ENCODE measurements around the gene TRA2A.

DNA sequence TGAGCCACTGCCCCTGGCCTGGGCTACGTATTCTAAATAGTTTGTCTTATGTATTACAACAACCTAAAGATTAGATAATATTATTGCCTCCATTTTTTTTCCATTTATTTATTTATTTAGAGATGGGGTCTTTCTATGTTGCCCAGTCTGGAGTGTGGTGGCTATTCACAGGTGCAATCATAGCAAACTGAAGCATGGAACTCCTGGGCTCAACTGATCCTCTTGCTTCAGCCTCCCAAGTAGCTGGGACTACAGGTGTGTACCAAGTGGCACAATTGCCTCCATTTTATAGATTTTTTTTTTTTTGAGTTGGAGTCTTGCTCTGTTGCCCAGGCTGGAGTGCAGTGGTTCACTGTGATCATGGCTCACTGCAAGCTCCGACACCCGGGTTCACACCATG lies 6.5 kb upstream of the TRA2A start:
- TF ChIP-seq SP1 (IDR thresholded peaks at IDR 0.05; ENCODE audit: low read depth, low read length) (no peak), TAF1 (IDR thresholded peaks at IDR 0.05; ENCODE audit: borderline replicate concordance, low read depth, low read length) (no peak), CTCF (IDR thresholded peaks at IDR 0.05 in 2 of 3, conservative IDR thresholded peaks at IDR 0.05 in 1 of 3; ENCODE audit: control insufficient read depth in 2 of 3, extremely low read depth in 1 of 3, insufficient read depth in 1 of 3, low read depth in 3 of 3, low read length in 3 of 3) (no peak)

All from GM12878 (cell line).